Endothelial cell of umbilical vein (primary cell): ENCODE measurements around the gene TOMM40. TPM values are rescaled to one million over a fixed set of nuclear protein-coding genes. Genes with fewer than 3 reads are reported as not detected.

Experiments used
- BruUV-seq: library from RNA; stranded (reverse); fragments of 400-500 nt; replicated peaks from 2 replicates; lab custom pipeline; 2021; lab: Mats Ljungman, UMichigan
- CTCF ChIA-PET: fragments of 300-600, 350-600 bp; sonication (Branson Sonifier 250); formaldehyde crosslinking; loops from one replicate; lab custom pipeline; 2021; ENCODE audit warnings: antibody characterized with exemption, inconsistent platforms; lab: Charles Lee
- POLR2A ChIA-PET: fragments of 300-600, 350-600 bp; sonication (Branson Sonifier 250); formaldehyde crosslinking; loops from one replicate; lab custom pipeline; 2021; ENCODE audit warnings: antibody characterized with exemption, inconsistent platforms; lab: Charles Lee
- DNase-seq: peaks from one replicate; pipeline ENCODE4 v3.0.0-alpha.2; 2011; ENCODE audit warnings: low read depth, low spot score
- FAIRE-seq: peaks from 2 replicates; lab custom pipeline; 2011; peaks lifted over from hg19 to GRCh38; lab: Jason Lieb, UNC
- H2AFZ ChIP-seq: 2 replicates; pipeline ENCODE4 v1.6.0; 2012; ENCODE audit warnings: low read depth, low read length, control low read depth, inconsistent platforms
- H3K27ac ChIP-seq: 2 replicates; pipeline ENCODE4 v1.5.1; 2011; ENCODE audit warnings: low read depth, mild to moderate bottlenecking, control low read depth, low read length, moderate library complexity; ENCODE audit not compliant: insufficient read depth
- H3K27me3 ChIP-seq, 2 experiments: 2 replicates each; pipeline versions ENCODE4 v1.6.0 to v1.6.1; 2011; ENCODE audit warnings: low read length in 2 of 2, mixed read lengths in 1 of 2; ENCODE audit not compliant: control insufficient read depth in 2 of 2, insufficient read depth in 2 of 2
- H3K36me3 ChIP-seq, 2 experiments: 2 replicates in 1 of 2; 3 replicates in 1 of 2; pipeline ENCODE4 v1.5.1; 2011; ENCODE audit warnings: low read length in 2 of 2, mild to moderate bottlenecking in 1 of 2, moderate library complexity in 1 of 2; ENCODE audit not compliant: control insufficient read depth in 2 of 2, insufficient read depth in 2 of 2; ENCODE audit errors: extremely low read depth in 1 of 2
- H3K4me1 ChIP-seq: 3 replicates; pipeline ENCODE4 v1.5.1; 2011; ENCODE audit warnings: mild to moderate bottlenecking, low read length; ENCODE audit not compliant: control insufficient read depth, insufficient read depth; ENCODE audit errors: extremely low read depth
- H3K4me2 ChIP-seq: 2 replicates; pipeline ENCODE4 v1.6.1; 2011; ENCODE audit warnings: low read length, control low read depth, mixed read lengths; ENCODE audit not compliant: insufficient read depth
- H3K4me3 ChIP-seq, 3 experiments: fragments of 200-600 bp in 1 of 3; sonication (generic), shearing (Covaris generic) in 1 of 3; replicated peaks in 1 of 3; 2 replicates each; pipeline ENCODE4 v1.5.1; 2011 to 2016; ENCODE audit warnings: control low read depth in 3 of 3, low read length in 3 of 3, mild to moderate bottlenecking in 2 of 3, inconsistent platforms in 1 of 3, low read depth in 1 of 3, moderate library complexity in 1 of 3; ENCODE audit not compliant: insufficient read depth in 1 of 3
- H3K79me2 ChIP-seq: 2 replicates; pipeline ENCODE4 v1.6.0; 2012; ENCODE audit warnings: low read length, inconsistent platforms; ENCODE audit not compliant: control insufficient read depth, insufficient read depth
- H3K9ac ChIP-seq: replicated peaks from 2 replicates; pipeline ENCODE3; 2011; ENCODE audit warnings: low read length, control low read depth; ENCODE audit not compliant: insufficient read depth; ENCODE audit errors: extremely low read depth
- H3K9me1 ChIP-seq: replicated peaks from 3 replicates; pipeline ENCODE4 v1.6.0; 2011; ENCODE audit warnings: mild to moderate bottlenecking, low read length; ENCODE audit not compliant: control insufficient read depth, insufficient read depth; ENCODE audit errors: extremely low read depth
- H3K9me3 ChIP-seq: replicated peaks from 2 replicates; pipeline ENCODE4 v1.5.1; 2012; ENCODE audit warnings: low read length, inconsistent platforms; ENCODE audit not compliant: control insufficient read depth, insufficient read depth
- H4K20me1 ChIP-seq: replicated peaks from 2 replicates; pipeline ENCODE3; 2011; ENCODE audit warnings: mild to moderate bottlenecking, low read length; ENCODE audit not compliant: control insufficient read depth, insufficient read depth; ENCODE audit errors: extremely low read depth
- EZH2 ChIP-seq: IDR thresholded peaks from 2 replicates; pipeline ENCODE4 v1.6.1; 2012; ENCODE audit warnings: borderline replicate concordance, low read depth, mild to moderate bottlenecking, moderate library complexity, low read length, inconsistent platforms; ENCODE audit not compliant: severe bottlenecking
- FOS ChIP-seq: IDR thresholded peaks from 2 replicates; pipeline ENCODE4 v1.6.1; 2011; ENCODE audit warnings: mild to moderate bottlenecking, low read length, moderate library complexity, borderline replicate concordance; ENCODE audit not compliant: insufficient read depth
- GATA2 ChIP-seq: IDR thresholded peaks from 2 replicates; pipeline ENCODE4 v1.7.0; 2011; ENCODE audit warnings: low read depth, mild to moderate bottlenecking, moderate library complexity, mixed read lengths, low read length; ENCODE audit not compliant: insufficient read length, insufficient read depth
- JUN ChIP-seq: IDR thresholded peaks from 2 replicates; pipeline ENCODE4 v1.6.1; 2011; ENCODE audit warnings: borderline replicate concordance, low read depth; ENCODE audit not compliant: insufficient read length, insufficient read depth
- MAX ChIP-seq: IDR thresholded peaks from 2 replicates; pipeline ENCODE4 v1.6.1; 2011; ENCODE audit not compliant: insufficient read depth, insufficient read length
- MYC ChIP-seq: IDR thresholded peaks from one replicate; pipeline ENCODE4 v1.6.1; 2011; ENCODE audit warnings: mild to moderate bottlenecking, low read depth, low read length
- POLR2A ChIP-seq: IDR thresholded peaks from 2 replicates; pipeline ENCODE4 v1.6.1; 2012; ENCODE audit warnings: low read depth, mild to moderate bottlenecking, control low read depth, low read length
- POLR2AphosphoS5 ChIP-seq: IDR thresholded peaks from 2 replicates; pipeline ENCODE4 v1.6.1; 2012; ENCODE audit warnings: low read depth, mild to moderate bottlenecking, control low read depth, low read length, moderate library complexity; ENCODE audit not compliant: insufficient read depth
- dilution Hi-C: fragments of 300-500 bp; cut with MboI; formaldehyde crosslinking; loops from one replicate; pipeline ENCODE4 v1.15.0; 2019; ENCODE audit warnings: low sequenced_read_pairs; ENCODE audit not compliant: extremely low pct_ligation_motif_present
- intact Hi-C: fragments of 100-400 bp; cut with micrococcal nuclease; formaldehyde crosslinking; loops from one replicate; pipeline ENCODE4 v1.10.0; 2022
- polyA plus RNA-seq, 4 experiments: library from polyadenylated mRNA; depleted of rRNA in 3 of 4; stranded (reverse) in 3 of 4; unstranded in 1 of 4; fragments of >200 nt; gene quantifications; 2 replicates each; pipeline versions ENCODE4 v1.2.1 to v1.2.3, GENCODE V29; 2011 to 2012; ENCODE audit warnings: missing spikeins in 1 of 4
- total RNA-seq: library from RNA; stranded (reverse); gene quantifications from 2 replicates; pipeline ENCODE4 v1.2.3, GENCODE V29; 2021
- TF ChIP-seq, protein P1 (sequence below), 2 donors: IDR thresholded peaks; 1 replicate in 1 of 2; 2 replicates in 1 of 2; pipeline ENCODE4 v1.5.1; 2011; ENCODE audit warnings: low read length in 2 of 2, mild to moderate bottlenecking in 2 of 2, moderate library complexity in 2 of 2, control low read depth in 1 of 2, inconsistent platforms in 1 of 2, low read depth in 1 of 2; ENCODE audit not compliant: insufficient read depth in 1 of 2; ENCODE audit errors: extremely low read depth in 1 of 2

TOMM40 gene
- total and polyA plus RNA-seq, 2 donors (not counting 3 experiments of a cell fraction or from before 2014, with no cell fraction given) = 71.8 to 90.7 TPM

- Histone ChIP-seq H3K9ac (peak overlapping the region; percentile 96), H3K27ac (peak overlapping the region; percentile 99), H3K36me3 (peaks cover 0 to 2% of the 10 kb centered on the region in 2 experiments), H2AFZ (no peak overlapping the region), H3K4me1 (peaks cover 38% of the 10 kb centered on the region), H3K4me3 (peak overlapping the region; percentile 69 to 96 (median 83)), H3K79me2 (peaks cover 53% of the 10 kb centered on the region), H3K4me2 (peak overlapping the region; percentile 96), H3K9me1 (no peaks in the 10 kb centered on the region), H4K20me1 (no peaks in the 10 kb centered on the region), H3K27me3 (no peaks in the 10 kb centered on the region), H3K9me3 (no peaks in the 10 kb centered on the region)
- intact Hi-C loops (loop anchor here (1.0 to 5.0 kb wide), 2 partner anchors 109 to 259 kb away; partner anchors contain the start of gene CLPTM1), dilution Hi-C loops (no loop called here)
- DNase-seq = peak; percentile 32
- ChIA-PET CTCF (interaction anchor here (0.7 to 1.4 kb wide), 8 partner anchors 22 to 189 kb away, joined by 3 to 28 read pairs (median 8); no protein-coding TSS in a partner anchor), POLR2A (no interaction called here)
- no peak for FAIRE-seq
- TF ChIP-seq MAX = no peak
- TF ChIP-seq, protein P1, sequence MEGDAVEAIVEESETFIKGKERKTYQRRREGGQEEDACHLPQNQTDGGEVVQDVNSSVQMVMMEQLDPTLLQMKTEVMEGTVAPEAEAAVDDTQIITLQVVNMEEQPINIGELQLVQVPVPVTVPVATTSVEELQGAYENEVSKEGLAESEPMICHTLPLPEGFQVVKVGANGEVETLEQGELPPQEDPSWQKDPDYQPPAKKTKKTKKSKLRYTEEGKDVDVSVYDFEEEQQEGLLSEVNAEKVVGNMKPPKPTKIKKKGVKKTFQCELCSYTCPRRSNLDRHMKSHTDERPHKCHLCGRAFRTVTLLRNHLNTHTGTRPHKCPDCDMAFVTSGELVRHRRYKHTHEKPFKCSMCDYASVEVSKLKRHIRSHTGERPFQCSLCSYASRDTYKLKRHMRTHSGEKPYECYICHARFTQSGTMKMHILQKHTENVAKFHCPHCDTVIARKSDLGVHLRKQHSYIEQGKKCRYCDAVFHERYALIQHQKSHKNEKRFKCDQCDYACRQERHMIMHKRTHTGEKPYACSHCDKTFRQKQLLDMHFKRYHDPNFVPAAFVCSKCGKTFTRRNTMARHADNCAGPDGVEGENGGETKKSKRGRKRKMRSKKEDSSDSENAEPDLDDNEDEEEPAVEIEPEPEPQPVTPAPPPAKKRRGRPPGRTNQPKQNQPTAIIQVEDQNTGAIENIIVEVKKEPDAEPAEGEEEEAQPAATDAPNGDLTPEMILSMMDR (IDR thresholded peaks at IDR 0.05; ENCODE audit: extremely low read depth in 1 of 2, insufficient read depth in 1 of 2, low read depth in 1 of 2, low read length in 2 of 2) = no peak
- TF ChIP-seq POLR2A = peak; percentile 45
- no peak for TF ChIP-seq EZH2
- TF ChIP-seq MYC = no peak
- no peak for TF ChIP-seq GATA2
- no peak for TF ChIP-seq FOS
- TF ChIP-seq POLR2AphosphoS5 = peak; percentile 1
- no peak for TF ChIP-seq JUN
- BruUV-seq = no TSS peak
Observed at GRCh38 chr19:44846455-44847143, 44.5 kb upstream of the TOMM40 start.
